Nephron (organoid): ENCODE data around the gene TBC1D30.

Source experiments
- H3K27ac Mint-ChIP-seq, 3 experiments: 2 replicates each; pipeline ENCODE4 v1.8.0; 2020; ENCODE audit warnings: mixed read lengths in 3 of 3, mild to moderate bottlenecking in 2 of 3, moderate library complexity in 1 of 3
- H3K27me3 Mint-ChIP-seq: 2 replicates; pipeline ENCODE4 v1.8.0; 2021; ENCODE audit warnings: low read depth, mild to moderate bottlenecking, moderate library complexity, mixed read lengths
- H3K36me3 Mint-ChIP-seq: 2 replicates; pipeline ENCODE4 v1.8.0; 2020; ENCODE audit warnings: low read depth, mixed read lengths
- H3K4me1 Mint-ChIP-seq: 2 replicates; pipeline ENCODE4 v1.8.0; 2020; ENCODE audit warnings: mixed read lengths
- H3K4me3 Mint-ChIP-seq, 3 experiments: 2 replicates each; pipeline ENCODE4 v1.8.0; 2020; ENCODE audit warnings: mild to moderate bottlenecking in 3 of 3, mixed read lengths in 3 of 3, moderate library complexity in 2 of 3
- H3K9me3 Mint-ChIP-seq: 2 replicates; pipeline ENCODE4 v1.8.0; 2020; ENCODE audit warnings: mixed read lengths
- TF ChIP-seq, protein P1 (sequence below), 3 experiments: fragments of 200-600 bp; sonication (generic); IDR thresholded peaks; one replicate each; pipeline ENCODE4 v1.5.0; 2021; ENCODE audit warnings: antibody characterized with exemption in 3 of 3; ENCODE audit not compliant: unreplicated experiment in 3 of 3

Gene TBC1D30

DNA sequence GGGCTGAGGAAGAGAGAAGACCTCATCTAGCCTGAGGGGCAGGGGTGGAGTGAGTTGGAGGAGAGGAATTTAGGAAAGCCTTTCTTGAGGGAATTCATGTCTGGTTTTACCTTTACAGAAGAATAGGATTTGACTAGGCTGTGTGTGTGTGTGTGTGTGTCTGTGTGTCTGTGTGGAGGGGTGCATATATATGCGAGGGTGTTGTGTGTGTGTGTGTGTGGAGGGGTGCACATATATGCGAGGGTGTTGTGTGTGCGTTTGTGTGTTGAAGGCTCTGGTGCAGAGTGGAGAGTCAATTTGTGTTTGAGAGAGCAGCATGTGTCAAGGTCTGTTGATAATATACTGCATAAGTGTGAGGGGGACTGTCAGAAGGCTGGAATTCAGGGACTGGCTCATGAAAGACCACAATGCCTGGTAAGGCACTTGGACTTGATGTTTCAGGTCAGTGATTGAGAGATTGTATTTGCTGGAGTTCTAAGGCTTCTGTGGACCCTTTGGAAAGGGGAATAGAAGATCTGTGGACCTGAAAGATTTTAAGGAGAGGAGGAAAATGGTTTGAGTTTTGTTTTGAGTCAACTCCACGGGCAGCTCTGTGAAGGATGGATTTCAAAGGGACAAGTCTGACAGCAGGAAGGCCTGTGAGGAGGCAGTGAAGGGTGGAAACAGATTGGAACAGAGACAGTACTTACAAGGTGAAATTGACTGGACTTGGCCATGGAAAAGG lies 34.6 kb downstream of the TBC1D30 start:
- H3K4me1 Mint-ChIP-seq = no peaks in the 10 kb centered on the region
- TF ChIP-seq, protein P1, sequence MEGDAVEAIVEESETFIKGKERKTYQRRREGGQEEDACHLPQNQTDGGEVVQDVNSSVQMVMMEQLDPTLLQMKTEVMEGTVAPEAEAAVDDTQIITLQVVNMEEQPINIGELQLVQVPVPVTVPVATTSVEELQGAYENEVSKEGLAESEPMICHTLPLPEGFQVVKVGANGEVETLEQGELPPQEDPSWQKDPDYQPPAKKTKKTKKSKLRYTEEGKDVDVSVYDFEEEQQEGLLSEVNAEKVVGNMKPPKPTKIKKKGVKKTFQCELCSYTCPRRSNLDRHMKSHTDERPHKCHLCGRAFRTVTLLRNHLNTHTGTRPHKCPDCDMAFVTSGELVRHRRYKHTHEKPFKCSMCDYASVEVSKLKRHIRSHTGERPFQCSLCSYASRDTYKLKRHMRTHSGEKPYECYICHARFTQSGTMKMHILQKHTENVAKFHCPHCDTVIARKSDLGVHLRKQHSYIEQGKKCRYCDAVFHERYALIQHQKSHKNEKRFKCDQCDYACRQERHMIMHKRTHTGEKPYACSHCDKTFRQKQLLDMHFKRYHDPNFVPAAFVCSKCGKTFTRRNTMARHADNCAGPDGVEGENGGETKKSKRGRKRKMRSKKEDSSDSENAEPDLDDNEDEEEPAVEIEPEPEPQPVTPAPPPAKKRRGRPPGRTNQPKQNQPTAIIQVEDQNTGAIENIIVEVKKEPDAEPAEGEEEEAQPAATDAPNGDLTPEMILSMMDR (IDR thresholded peaks at IDR 0.05; ENCODE audit: unreplicated experiment in 3 of 3) = no peak

GRCh38 chr12:64860446-64860998 lies 36.1 kb downstream of the TBC1D30 start:
- Mint-ChIP-seq H3K4me1 (no peaks in the 10 kb centered on the region), H3K4me3 (no peak overlapping the region), H3K9me3 (no peaks in the 10 kb centered on the region), H3K27me3 (no peaks in the 10 kb centered on the region), H3K27ac (no peak overlapping the region), H3K36me3 (no peaks in the 10 kb centered on the region)
- TF ChIP-seq, protein P1 (IDR thresholded peaks at IDR 0.05; ENCODE audit: unreplicated experiment in 3 of 3) = no peak

More for the DNA sequence above, 34.6 kb downstream of the TBC1D30 start:
- Mint-ChIP-seq H3K27ac (no peak overlapping the region), H3K36me3 (no peaks in the 10 kb centered on the region), H3K27me3 (no peaks in the 10 kb centered on the region), H3K9me3 (no peaks in the 10 kb centered on the region), H3K4me3 (no peak overlapping the region)

GRCh38 chr12:64864319-64864718 lies 39.9 kb downstream of the TBC1D30 start:
- TF ChIP-seq, protein P1 (IDR thresholded peaks at IDR 0.05; ENCODE audit: unreplicated experiment in 3 of 3) = no peak
- H3K9me3 Mint-ChIP-seq = no peaks in the 10 kb centered on the region
- no peak overlapping the region for H3K4me3 Mint-ChIP-seq
- H3K27me3 Mint-ChIP-seq = peaks cover 2% of the 10 kb centered on the region
- H3K27ac Mint-ChIP-seq = no peak overlapping the region
- no peaks in the 10 kb centered on the region for H3K4me1 Mint-ChIP-seq
- H3K36me3 Mint-ChIP-seq = no peaks in the 10 kb centered on the region

- no peaks in the 10 kb centered on the region for H3K36me3 Mint-ChIP-seq
- TF ChIP-seq, protein P1 (IDR thresholded peaks at IDR 0.05; ENCODE audit: unreplicated experiment in 3 of 3) = no peak
- no peak overlapping the region for H3K27ac Mint-ChIP-seq
- no peaks in the 10 kb centered on the region for H3K4me1 Mint-ChIP-seq
- no peaks in the 10 kb centered on the region for H3K27me3 Mint-ChIP-seq
- no peak overlapping the region for H3K4me3 Mint-ChIP-seq
- H3K9me3 Mint-ChIP-seq = no peaks in the 10 kb centered on the region
These were observed 50.7 kb downstream of the TBC1D30 start for GRCh38 chr12:64875186-64875585.

GRCh38 chr12:64876388-64877071 lies 52.1 kb downstream of the TBC1D30 start:
- H3K4me1 Mint-ChIP-seq = no peaks in the 10 kb centered on the region
- H3K36me3 Mint-ChIP-seq = no peaks in the 10 kb centered on the region
- H3K27ac Mint-ChIP-seq = no peak overlapping the region
- TF ChIP-seq, protein P1 (IDR thresholded peaks at IDR 0.05; ENCODE audit: unreplicated experiment in 3 of 3) = no peak
- H3K9me3 Mint-ChIP-seq = no peaks in the 10 kb centered on the region
- no peak overlapping the region for H3K4me3 Mint-ChIP-seq
- no peaks in the 10 kb centered on the region for H3K27me3 Mint-ChIP-seq
